ENCODE results near the gene PAF1.

PAF1 gene

DNA sequence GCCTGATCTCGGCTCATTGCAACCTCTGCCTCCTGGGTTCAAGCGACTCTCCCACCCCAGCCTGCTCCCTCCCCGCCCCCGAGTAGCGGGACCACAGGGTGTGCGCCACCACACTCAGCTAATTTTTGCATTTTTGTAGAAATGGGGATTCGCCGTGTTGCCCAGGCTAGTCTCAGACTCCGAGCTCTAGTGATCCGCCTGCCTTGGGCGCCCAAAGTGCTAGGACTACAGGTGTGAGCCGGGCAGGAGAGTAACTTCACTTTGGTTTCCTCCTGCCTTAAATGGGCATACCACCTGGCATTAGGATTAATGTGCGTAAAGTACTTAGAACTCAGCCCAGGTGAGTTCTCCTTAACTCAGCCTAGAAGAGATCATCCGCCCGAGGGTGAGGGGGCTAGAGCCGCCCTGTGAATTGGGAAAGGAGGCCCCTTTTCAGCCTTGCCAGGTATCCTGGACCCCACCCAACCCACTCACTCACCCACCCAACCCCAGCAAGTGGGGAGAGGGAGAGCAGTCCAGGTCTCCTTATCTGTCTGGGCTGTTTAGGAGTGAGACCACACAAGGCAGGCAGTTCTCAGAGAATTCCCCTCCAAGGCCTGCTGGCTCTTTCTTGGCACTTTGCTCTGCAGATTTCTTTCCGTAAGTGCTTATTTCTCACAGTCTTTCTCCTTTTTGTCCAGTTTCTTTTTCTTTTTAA, 14.5 kb upstream of the PAF1 start:
- DNase-seq (ENCODE audit: low spot score), result no peak

DNA sequence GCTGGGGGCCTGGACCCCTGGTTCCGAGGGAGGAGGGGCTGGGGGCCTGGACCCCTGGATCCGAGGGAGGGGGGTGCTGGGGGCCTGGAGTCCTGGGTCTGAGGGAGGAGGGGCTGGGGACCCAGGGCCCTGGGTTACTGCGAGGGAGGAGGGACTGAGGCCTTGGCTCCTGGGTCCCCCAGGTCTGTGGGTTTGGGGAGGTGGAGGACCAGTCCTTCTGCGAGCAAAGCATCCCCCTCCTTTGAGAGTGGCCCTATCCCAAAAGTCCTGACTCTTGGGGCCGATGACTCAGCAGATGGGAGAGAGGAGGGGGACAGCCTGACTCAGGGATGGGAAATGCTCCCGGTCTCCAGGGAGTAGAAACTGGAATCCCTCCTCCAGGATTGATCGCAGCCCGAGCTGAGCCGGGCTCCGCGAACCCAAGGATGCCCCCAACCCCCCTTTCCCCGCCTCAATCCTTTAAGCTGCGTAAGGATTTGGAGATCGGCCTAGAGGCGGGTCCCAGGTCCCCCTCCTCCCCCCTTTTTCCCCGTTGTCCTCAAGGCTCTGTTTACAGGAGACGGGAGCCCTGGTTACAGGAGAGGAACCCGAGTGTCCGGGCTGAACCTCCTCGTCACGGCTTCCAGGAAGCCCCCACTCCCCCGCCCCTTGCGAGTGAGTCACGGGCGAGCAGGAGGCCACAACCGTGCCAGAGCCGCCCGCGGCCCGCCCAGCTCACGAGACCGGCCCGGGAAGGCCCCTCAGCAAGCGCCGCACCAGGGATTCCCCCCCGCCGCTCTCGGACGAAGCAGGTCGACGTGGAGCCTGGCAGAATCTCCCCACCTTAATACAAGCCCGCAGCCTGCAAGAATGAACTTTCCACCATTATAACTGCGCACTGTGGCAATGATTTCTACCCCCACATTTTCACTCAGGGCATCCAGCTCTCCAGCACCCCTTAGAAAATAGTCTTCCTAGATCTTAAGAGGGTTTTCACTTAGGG, 12.7 kb upstream of the PAF1 start:
- no peak for DNase-seq (ENCODE audit: low spot score)

DNA sequence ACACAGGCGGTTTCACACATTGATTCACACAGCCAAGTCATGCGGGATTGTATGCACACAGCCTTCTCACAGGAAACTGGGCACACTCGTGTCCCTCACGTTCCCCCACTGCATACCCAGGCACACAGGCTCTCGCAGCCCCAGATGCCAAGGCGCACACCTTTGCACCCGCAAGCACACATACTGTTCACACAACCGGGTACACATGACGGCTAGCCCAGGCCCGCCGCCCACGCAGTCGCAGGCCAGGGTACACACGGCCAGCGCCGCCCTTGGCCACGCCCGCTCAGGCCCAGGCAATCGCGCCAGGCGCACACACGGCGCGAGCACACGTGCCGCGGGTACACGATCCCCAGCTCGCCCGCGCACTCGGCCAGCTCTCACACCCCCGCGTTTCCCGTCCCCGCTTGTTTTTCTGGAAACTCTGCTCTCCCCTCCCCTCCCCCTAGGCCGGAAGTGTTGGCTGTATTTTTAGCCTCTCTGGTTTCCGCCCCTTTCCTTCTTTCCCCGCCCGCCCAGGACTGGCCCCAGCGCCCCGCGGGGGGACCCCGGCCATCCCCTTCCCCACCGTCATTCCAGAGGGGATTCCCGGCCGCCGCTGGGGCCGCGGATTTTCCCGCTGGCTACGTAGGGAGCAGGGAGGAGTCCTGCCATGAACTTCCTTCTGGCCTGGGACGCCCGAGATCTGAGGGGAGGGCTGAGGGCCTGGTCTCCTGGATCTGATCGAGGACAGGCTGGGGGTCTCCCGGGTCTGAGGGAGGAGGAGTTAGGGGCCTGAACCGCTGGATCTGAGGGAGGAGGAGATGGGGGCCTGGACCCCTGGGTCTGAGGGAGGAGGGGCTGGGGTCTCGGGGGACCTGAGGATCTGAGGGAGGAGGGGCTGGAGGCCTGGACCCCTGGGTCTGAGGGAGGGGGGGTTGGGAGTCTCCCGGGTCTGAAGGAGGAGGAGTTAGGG, 11.7 kb upstream of the PAF1 start:
- peak; percentile 71 for DNase-seq (ENCODE audit: low spot score)

DNA sequence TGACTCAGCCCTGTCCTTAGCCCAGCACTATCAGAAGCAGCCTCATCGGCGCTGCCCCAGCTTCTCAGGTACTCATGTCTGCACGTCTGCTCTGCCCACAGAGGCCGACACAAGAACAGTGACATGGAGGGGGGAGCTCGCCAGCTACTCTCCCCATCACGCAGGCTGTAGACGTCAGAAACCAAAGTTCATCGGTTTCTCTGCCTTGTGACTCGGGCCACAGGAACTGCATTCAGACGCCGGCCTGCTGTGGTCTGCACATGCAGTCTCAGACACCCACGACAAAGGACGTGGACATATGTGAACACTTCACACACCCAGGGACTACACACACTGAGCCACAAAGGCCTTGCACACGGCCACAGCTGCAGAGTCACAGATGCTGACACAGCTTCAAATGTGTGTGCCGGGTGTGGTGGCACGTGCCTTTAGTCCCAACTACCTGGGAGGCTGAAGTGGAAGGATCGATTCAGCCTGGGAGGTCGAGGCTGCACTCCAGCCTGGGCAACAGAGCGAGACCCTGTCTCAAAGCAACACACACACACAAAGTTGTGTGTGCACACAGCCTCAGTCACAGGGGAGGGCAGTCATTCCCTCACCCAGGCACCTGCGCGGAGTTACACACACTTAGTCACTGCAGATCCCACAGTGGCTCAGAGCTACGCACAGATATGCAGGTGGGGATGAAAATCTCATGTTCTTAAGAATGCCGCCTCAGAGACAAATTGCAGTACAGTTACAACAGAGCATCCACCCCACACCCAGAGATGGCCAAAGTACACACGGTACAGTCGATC, 10.8 kb upstream of the PAF1 start:
- no peak for DNase-seq (ENCODE audit: low spot score)

DNA sequence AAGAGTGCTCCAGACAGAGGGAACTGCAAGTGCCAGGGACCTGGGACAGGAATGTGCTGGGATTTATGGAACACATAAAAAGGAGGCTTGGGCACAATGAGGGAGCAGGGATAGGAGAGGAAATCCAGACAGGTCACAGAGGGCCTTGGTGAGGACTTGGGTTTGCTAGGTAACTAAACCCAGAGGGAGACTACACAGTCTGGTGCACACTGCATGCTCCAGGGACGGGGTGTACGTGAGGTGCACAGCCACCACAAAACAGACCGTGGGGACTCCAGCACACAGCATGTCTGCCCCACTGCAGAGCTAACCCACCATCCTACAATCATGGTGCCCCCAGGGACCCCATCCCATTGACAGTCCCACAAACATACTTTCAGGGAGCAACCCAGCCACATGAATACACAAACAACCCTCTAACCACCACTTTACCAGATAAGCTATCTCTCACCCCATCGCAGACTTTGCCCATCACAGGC, 10.2 kb upstream of the PAF1 start:
- no peak for DNase-seq (ENCODE audit: low spot score)

DNA sequence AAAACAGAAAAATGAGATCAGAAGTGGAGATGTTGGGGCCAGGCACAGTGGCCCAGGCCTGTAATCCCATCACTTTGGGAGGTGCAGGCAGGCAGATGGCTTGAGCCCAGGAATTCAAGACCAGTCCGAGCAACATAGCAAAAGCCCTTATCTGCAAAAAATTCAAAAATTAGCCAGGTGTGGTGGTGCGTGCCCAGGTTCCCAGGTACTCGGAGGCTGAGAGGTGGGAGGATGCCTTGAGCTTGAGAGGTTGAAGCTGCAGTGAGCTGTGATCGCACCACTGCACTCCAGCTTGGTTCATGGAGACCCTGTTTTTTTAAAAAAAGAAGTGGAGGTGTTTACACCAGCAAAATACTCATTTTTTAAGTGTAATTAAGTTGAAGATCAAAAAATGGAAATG, 9.2 kb upstream of the PAF1 start:
- no peak for DNase-seq (ENCODE audit: low spot score)

DNA sequence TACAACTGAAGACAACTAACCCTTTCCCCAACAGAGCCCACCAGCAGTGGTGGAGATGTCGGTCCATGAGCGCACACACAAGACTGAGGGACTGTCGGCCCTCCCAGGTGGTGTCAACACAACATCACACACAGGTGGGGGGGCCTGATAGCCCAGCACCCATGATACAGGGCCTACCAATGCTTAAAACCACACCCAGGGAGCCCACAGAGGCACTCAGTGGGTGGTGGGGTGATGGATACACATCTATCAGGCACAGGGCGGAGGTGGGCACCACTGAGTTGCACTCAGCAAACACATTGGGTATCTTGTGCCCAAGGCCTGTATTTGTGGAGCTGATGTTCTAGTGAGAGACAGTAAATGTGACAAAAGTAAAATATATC, 8.8 kb upstream of the PAF1 start:
- DNase-seq (ENCODE audit: low spot score), result no peak

DNA sequence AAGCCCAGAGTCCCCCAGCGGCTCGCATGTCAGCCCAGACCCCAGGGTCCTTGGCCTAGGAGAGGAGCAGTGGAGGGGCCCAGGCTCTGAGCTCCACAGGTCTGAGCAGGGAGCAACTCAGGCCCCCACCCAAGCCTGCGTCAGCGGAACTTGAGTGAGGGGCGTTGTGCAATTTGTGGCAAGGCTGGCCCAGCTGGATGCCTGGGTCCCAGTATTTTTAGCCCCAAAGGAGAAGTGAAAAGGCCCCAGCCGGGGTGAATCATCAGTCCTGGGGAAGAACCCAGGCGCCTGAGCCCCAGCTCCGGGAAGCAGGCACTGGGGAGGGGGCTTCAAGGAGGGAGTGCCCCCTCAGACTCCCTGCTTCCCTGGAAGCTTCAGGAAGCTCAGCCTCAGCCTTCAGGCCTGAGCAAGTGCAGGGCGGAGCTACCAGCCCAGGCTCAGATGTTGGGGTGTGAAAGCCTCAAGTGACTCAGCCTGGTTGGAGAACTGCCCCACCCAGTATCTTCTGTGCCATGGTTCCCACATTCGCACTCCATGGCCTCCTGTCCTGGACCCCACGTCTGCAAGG, 7.5 kb upstream of the PAF1 start:
- no peak for DNase-seq (ENCODE audit: low spot score)

DNA sequence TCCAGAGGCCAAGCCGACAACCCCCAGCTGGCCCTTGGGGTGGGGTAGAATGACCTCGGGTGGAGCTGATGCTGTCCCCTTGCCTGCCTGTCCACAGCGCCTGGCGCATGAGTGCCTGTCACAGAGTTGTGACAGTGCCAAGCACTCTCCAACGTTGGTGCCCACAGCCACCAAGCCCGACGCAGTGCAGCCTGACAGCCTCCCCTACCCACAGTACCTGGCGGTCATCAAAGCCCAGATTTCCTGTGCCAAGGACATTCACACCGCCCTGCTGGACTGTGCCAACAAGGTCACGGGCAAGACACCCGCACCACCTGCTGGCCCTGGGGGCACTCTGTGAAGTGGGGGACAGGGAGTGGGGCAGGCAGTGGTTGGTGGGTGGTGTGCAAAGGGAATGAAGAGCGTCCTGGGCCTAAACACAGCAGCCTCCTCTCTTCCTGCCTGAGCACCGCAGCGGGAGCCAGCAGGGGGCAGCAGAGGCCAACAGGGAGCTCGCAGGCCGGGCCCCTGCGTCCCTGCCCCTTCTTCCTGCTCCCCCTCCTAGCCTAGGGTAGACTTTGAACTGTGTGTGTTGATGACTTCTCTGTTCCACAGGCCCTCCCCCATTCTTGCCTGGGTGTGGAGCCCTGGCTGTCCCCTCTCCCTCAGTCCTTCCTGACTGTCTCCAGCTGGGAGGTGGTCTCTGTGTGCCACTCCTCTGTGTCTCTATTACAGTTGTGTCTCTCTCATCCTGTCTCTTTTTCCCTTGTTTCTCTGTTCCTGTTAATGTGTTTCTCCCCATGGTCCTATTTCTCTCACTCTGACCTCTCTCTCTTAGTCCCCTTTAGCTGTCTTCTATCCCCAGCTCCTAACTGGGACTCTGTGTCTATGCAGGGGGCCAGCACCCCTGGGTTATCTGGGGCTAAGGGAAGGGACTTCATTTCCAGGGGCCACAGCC, 6.7 kb upstream of the PAF1 start:
- DNase-seq (ENCODE audit: low spot score), result peak; percentile 79

DNA sequence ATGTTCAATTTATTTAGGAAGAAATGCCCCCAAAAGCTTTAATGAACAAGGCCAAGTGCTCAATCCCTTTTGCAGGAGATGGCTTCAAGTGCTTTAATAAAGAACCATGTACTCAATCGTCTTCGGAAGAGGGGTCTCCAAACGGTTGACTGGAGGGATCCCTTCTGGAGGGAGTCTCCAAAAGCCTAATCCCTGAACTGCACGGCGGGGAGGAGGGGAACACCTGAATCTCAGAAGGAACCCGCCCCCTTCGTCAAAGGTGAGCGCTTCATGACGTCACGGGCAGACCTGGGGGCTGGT, 505 bp downstream of the PAF1 start:
- DNase-seq (ENCODE audit: low spot score), result no peak

DNA sequence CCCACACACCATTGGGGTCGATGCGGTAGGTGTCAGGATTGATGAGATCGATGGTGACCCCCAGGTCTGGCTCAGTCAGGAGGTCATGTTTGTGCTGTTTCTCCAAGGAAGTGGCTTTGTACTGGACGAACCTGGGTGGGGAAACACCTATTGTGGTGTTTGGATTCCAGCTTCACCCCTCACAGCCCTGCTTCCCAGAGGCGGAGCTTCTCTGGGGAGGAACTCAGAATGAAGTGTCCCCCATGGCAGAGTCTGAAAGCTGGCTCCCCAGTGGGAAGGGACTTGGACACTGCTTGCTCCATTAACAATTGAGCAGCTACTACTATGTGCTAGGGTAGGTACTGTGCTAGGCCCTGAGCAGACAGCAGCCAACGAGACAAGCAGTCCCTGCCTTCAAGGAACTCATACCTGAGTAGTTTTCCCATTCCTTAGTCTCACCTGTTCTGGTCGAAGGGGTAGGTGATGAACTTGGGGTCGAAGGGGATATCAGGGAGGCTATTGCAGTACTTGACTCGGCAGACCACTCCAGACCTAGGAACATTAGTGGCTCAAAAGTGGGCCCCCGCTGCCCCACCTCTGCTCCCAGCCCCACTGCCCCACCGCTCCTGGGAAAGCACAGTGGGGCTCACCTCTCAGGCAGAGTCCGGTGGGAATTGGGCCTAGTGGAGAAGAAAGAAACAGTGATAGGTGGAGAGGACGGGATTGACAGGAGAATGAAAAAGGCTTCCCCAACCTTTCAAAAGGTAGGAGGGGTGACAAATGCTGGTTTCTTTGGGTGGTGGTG, 1.1 kb downstream of the PAF1 start:
- no peak for DNase-seq (ENCODE audit: low spot score)

DNA sequence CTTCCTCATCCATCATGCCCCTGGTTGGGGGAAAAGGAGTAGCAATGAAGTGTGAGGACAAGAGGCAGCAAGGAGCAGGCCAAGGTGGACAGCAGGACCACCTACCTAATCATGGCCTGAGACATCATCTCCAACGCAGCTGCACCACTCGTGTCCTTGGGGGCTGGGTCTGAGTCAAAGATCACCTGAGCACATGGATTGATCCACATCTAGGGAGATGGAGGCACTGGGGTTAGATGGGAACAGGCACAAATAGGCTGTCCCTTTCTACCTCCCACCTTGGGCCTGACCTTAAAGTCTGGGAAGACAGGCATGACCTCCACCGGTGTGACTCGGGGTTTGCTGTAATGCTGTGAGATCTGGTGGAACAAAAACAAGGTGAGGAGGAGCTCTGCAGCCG, 2.2 kb downstream of the PAF1 start:
- no peak for DNase-seq (ENCODE audit: low spot score)

DNA sequence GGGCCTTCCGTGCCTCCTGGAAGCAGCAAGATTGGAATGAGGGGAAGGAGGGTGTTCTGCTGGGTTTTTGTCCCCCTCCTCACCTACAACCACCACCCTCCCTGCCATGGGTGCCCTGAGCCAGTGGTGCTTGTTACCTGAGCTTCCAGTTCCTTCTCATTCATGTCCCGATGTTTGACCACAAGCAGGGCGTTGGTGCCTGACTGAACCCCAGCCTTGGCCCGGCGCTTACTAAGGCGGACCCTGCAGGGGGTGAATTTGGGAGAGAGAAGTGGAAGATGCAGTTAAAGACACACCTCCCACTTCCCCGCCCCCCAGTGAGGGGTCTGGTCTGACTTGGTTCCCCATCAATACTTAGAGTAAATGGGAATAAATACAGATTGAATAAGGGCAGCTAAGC, 4.3 kb downstream of the PAF1 start:
- no peak for DNase-seq (ENCODE audit: low spot score)

DNA sequence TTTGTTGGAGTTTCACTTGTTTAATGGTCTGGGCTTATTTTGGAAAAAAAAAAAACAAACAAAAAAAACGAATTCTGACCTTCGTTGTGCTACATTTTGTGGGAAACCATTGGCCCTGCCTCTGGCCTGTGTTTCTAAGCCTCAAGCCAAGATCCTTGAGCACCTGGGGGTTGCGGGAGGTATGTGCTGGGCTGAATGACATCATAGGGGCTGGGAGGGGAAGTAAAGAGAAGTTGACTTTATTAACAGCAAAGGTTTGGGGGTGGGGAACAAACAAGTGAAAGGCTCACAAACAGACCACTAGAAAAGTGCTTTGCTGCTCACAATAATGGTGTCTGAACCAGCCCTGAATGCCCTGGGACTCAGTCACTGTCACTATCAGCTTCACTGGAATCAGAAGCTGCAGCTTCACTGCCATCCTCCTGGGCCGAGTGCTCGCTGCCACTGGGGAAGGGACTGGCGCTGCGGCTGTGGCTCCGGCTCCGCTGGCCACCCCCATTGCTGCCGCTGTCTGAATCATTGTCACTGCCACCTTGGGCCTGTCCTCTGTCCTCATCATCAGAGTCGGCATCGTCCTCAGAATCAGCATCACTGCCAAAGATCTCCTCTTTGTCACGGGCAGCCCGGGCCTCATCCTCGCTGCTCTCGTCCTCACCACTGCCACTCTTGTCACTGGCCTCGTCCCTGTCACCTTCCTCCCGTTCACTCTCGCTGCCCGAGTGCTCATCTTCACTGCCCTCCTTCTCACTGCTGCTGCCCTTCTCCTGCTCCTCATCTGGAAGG, 5.1 kb downstream of the PAF1 start:
- no peak for DNase-seq (ENCODE audit: low spot score)

DNA sequence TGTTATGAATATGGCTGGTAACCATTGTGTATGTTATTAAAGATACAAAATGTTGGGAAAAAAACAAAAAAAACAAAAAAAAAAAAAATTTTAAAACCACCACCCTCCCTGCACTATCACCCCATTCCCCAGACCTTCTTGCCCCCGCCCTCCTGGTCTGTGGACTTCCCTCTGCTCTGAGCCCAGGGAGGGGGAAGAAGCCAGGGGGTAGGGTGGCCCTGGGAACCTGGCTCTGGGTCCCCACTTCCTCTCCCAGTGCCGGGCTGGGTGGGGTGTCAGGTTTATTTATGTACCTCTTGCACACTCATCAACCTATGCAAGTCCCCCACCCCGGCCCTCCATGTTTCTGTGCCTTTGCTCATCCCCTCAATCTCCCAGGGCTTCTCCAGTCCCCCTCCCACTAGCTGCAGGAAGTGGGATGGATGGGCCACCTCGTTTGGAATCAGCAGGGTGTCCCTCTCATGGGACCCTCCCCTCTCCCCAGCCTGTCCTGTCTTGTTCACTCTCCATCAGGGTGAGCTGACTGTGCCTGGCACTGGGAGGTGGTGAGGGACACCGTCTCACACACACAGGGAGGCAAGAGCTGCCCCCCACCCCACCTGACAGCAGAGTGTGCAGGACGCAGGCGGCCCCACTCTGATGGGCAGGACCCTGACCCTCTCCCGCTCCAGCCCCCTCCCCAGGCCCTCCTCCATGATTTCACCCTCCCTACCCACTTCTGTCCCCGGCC, 5.9 kb downstream of the PAF1 start:
- no peak for DNase-seq (ENCODE audit: low spot score)

DNA sequence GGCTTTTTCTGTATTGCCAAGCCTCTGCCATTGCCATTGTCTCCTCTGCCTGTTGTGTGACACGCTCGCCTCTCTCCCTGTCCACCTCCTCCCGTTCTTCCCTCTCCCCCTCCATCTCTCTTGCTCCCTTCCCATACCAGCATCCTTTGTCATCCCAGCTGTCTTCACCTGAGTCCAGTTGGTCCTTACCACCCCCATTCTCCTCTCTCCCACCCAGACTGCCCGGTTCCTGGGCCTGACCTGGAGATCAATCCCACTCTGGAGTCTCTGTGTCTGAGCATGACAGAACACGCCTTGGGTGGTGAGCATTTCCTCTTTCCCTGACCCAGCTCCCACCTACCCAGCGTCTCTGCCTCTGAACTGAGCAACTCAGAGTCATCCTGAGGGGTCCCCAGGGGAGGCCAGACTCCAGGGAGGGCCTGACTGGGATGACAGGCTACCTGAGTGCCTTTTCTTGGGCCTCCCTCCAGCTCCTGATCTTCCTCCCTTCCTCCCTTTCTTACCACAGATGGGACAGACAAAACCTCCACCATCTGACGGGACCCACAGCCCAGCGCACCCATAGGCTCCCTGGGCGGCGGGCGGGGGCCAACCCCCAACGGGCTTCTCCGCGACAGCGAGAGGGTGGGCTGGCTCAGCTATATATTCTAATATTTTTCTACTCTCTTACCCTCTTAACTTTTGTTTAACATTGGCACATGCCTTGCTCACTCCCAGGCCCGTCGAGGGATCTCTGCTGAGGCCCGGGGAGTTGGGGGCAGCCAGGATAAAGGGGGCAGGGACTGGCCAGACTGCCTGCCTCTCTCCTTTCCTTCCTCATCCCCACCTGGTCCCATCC, 7.7 kb downstream of the PAF1 start:
- DNase-seq (ENCODE audit: low spot score), result no peak
